ENCODE measurements around the gene SPA17. TPM values are rescaled to one million over a fixed set of nuclear protein-coding genes. Genes with fewer than 3 reads are reported as not detected.

Gene SPA17
- total and polyA plus RNA-seq, 2 of the 4 experiments (the other 2 are of a cell fraction): 9.9 to 10.6 TPM

- H4K20me1 ChIP-seq (ENCODE audit: insufficient read depth, low read length): no peaks in the 10 kb centered on the region
- H4K91ac ChIP-seq (ENCODE audit: insufficient read depth, low read depth, low read length): no peak overlapping the region
- BruUV-seq (replicated peaks): no TSS peak
- peak overlapping the region in 1 of 2 experiments; percentile 72; a peak in 1 of 4 replicates for H4K8ac ChIP-seq (ENCODE audit: low read depth in 2 of 2, low read length in 2 of 2)
- peaks cover 0 to 7% of the 10 kb centered on the region in 2 experiments; a peak in 2 of 4 replicates for H3K79me1 ChIP-seq (ENCODE audit: low read depth in 1 of 2, low read length in 2 of 2)
- H3K14ac ChIP-seq (replicated peaks; ENCODE audit: low read depth, low read length): peak overlapping the region; percentile 55; the same call in 1 of the 2 replicates
- H3K27me3 ChIP-seq (ENCODE audit: control insufficient read depth, insufficient read depth, low read length): peaks cover 23% of the 10 kb centered on the region
- H2BK20ac ChIP-seq (ENCODE audit: low read depth, low read length): no peak overlapping the region
- no peak overlapping the region for H2BK5ac ChIP-seq (ENCODE audit: low read depth, low read length, poor library complexity, severe bottlenecking)
- no peaks in the 10 kb centered on the region for H3K36me3 ChIP-seq (ENCODE audit: control insufficient read depth, insufficient read depth, low read length)
- H4K5ac ChIP-seq (ENCODE audit: low read depth, low read length): no peak overlapping the region
- ATAC-seq (ENCODE audit: low read depth) (no peak), DNase-seq (no peak)
- peak overlapping the region; percentile 49; the same call in 1 of the 2 replicates for H3K4me3 ChIP-seq (ENCODE audit: insufficient read depth, low read depth, low read length)
- H3K4me1 ChIP-seq (ENCODE audit: control insufficient read depth, insufficient read depth, low read length): peaks cover 2% of the 10 kb centered on the region; the same call in 1 of the 2 replicates
- H3K9me1 ChIP-seq (ENCODE audit: insufficient read depth, low read length): 0 out of 2 replicates have a peak, but pooled peaks cover 3% of the 10 kb centered on the region
- dilution Hi-C loops (cut with HindIII; ENCODE audit: low sequenced_read_pairs, unreplicated experiment): no loop called here
- H2BK15ac ChIP-seq (ENCODE audit: low read depth, low read length): no peak overlapping the region
- H3K9me3 ChIP-seq (ENCODE audit: control insufficient read depth, insufficient read depth, low read length): no peaks in the 10 kb centered on the region
- intact Hi-C loops (cut with micrococcal nuclease): no loop called here
- no peak overlapping the region for H3K27ac ChIP-seq (ENCODE audit: insufficient read depth, low read length)
- no peak overlapping the region for H3K18ac ChIP-seq (ENCODE audit: low read depth, low read length)
- no peak overlapping the region for H3K56ac ChIP-seq (ENCODE audit: extremely low read depth, insufficient read depth, low read length)
- H2AK9ac ChIP-seq (replicated peaks; ENCODE audit: low read depth, low read length, poor library complexity): peak overlapping the region; percentile 87
- H3K9ac ChIP-seq (ENCODE audit: low read depth, low read length): peak overlapping the region; percentile 18; the same call in 1 of the 2 replicates
- H3K23ac ChIP-seq (ENCODE audit: low read depth, low read length): no peak overlapping the region
- in situ Hi-C loops (cut with MboI; ENCODE audit: low sequenced_read_pairs): no loop called here
- H2AK5ac ChIP-seq (ENCODE audit: low read depth, low read length): no peak overlapping the region; the same call in 1 of the 2 replicates
- peak overlapping the region; percentile 91 for H3K4me2 ChIP-seq (ENCODE audit: low read depth, low read length)
- 52% methylated on average over 14 of the region's 21 CpGs; no CpG with 5 or more reads in 1 of the 2 experiments for WGBS, 2 experiments (ENCODE audit: extremely low coverage in 2 of 2, insufficient read length in 1 of 2)
- peak overlapping the region; percentile 60; the same call in 1 of the 2 replicates for H3K4ac ChIP-seq (ENCODE audit: low read depth, low read length)
- POLR2A ChIA-PET (ENCODE audit: unreplicated experiment): no interaction called here
- peak overlapping the region; percentile 91 for H2AFZ ChIP-seq (replicated peaks; ENCODE audit: low read length, poor library complexity)
- peak overlapping the region; percentile 42; the same call in 1 of the 2 replicates for H2BK120ac ChIP-seq (ENCODE audit: low read depth, low read length)
- CTCF ChIA-PET: no interaction called here
- TF ChIP-seq RAD21 (IDR thresholded peaks at IDR 0.05; ENCODE audit: low read length) (no peak), BHLHE40 (IDR thresholded peaks at IDR 0.05; ENCODE audit: low read depth, low read length) (no peak), FOS (IDR thresholded peaks at IDR 0.05; ENCODE audit: low read depth, low read length) (no peak), POLR2A (IDR thresholded peaks at IDR 0.05; ENCODE audit: low read depth, low read length) (no peak), MAFK (IDR thresholded peaks at IDR 0.05; ENCODE audit: low read depth, low read length) (no peak), RFX5 (IDR thresholded peaks at IDR 0.05; ENCODE audit: low read depth, low read length) (no peak), MXI1 (IDR thresholded peaks at IDR 0.05; ENCODE audit: borderline replicate concordance, low read depth, low read length) (no peak), NFE2L2 (IDR thresholded peaks at IDR 0.05; ENCODE audit: low read depth, low read length) (no peak), MAZ (IDR thresholded peaks at IDR 0.05; ENCODE audit: borderline replicate concordance, low read depth, low read length) (no peak), CHD1 (IDR thresholded peaks at IDR 0.05; ENCODE audit: low read depth, low read length) (no peak), RCOR1 (IDR thresholded peaks at IDR 0.05; ENCODE audit: insufficient replicate concordance, low read length) (no peak), SMC3 (IDR thresholded peaks at IDR 0.05; ENCODE audit: low read depth, low read length) (no peak), CEBPB (IDR thresholded peaks at IDR 0.05; ENCODE audit: low read depth, low read length) (no peak)
- TF ChIP-seq, protein P1, sequence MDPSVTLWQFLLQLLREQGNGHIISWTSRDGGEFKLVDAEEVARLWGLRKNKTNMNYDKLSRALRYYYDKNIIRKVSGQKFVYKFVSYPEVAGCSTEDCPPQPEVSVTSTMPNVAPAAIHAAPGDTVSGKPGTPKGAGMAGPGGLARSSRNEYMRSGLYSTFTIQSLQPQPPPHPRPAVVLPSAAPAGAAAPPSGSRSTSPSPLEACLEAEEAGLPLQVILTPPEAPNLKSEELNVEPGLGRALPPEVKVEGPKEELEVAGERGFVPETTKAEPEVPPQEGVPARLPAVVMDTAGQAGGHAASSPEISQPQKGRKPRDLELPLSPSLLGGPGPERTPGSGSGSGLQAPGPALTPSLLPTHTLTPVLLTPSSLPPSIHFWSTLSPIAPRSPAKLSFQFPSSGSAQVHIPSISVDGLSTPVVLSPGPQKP (IDR thresholded peaks at IDR 0.05; ENCODE audit: borderline replicate concordance, low read depth, low read length): no peak
- TF ChIP-seq, protein P2, sequence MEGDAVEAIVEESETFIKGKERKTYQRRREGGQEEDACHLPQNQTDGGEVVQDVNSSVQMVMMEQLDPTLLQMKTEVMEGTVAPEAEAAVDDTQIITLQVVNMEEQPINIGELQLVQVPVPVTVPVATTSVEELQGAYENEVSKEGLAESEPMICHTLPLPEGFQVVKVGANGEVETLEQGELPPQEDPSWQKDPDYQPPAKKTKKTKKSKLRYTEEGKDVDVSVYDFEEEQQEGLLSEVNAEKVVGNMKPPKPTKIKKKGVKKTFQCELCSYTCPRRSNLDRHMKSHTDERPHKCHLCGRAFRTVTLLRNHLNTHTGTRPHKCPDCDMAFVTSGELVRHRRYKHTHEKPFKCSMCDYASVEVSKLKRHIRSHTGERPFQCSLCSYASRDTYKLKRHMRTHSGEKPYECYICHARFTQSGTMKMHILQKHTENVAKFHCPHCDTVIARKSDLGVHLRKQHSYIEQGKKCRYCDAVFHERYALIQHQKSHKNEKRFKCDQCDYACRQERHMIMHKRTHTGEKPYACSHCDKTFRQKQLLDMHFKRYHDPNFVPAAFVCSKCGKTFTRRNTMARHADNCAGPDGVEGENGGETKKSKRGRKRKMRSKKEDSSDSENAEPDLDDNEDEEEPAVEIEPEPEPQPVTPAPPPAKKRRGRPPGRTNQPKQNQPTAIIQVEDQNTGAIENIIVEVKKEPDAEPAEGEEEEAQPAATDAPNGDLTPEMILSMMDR (conservative IDR thresholded peaks at IDR 0.05; ENCODE audit: low read depth, low read length): no peak
Observed at GRCh38 chr11:124738713-124739478, 65.2 kb downstream of the SPA17 start.
